ENCODE data around the gene HIF3A.

HIF3A gene

GRCh38 chr19:46330319-46330918 lies 33.6 kb downstream of the HIF3A start:
- no peak for DNase-seq (ENCODE audit: low read depth)

GRCh38 chr19:46337487-46337886 lies 40.6 kb downstream of the HIF3A start:
- DNase-seq (ENCODE audit: low read depth) = no peak

- no peak for DNase-seq (ENCODE audit: low read depth)
Observed at GRCh38 chr19:46339446-46339845, 42.6 kb downstream of the HIF3A start.

GRCh38 chr19:46340051-46340659 lies 43.3 kb downstream of the HIF3A start:
- no peak for DNase-seq (ENCODE audit: low read depth)

- DNase-seq (ENCODE audit: low read depth) = no peak
Observed at GRCh38 chr19:46341937-46342336, 45.1 kb downstream of the HIF3A start.

- no peak for DNase-seq (ENCODE audit: low read depth)
Observed at GRCh38 chr19:46344363-46344762, 47.5 kb downstream of the HIF3A start.

- no peak for DNase-seq (ENCODE audit: low read depth)
Observed at GRCh38 chr19:46345157-46345556, 48.3 kb downstream of the HIF3A start.

- DNase-seq (ENCODE audit: low read depth) = peak; percentile 76
Observed at GRCh38 chr19:46346821-46347571, 50.2 kb downstream of the HIF3A start, which contains the start of gene PPP5C. Gene PPP5C (plus strand): TSS chr19:46347087. CDS start chr19:46347097, 10 bp downstream.

- DNase-seq (ENCODE audit: low read depth) = no peak
Observed at GRCh38 chr19:46347572-46347883, 50.7 kb downstream of the HIF3A start.

- no peak for DNase-seq (ENCODE audit: low read depth)
Observed at GRCh38 chr19:46347985-46348384, 51.1 kb downstream of the HIF3A start.

- no peak for DNase-seq (ENCODE audit: low read depth)
Observed at GRCh38 chr19:46349311-46349993, 52.6 kb downstream of the HIF3A start.

- no peak for DNase-seq (ENCODE audit: low read depth)
Observed at GRCh38 chr19:46350029-46350757, 53.4 kb downstream of the HIF3A start.

GRCh38 chr19:46350758-46351159 lies 53.9 kb downstream of the HIF3A start:
- DNase-seq (ENCODE audit: low read depth) = no peak

GRCh38 chr19:46351241-46352041 lies 54.6 kb downstream of the HIF3A start:
- DNase-seq (ENCODE audit: low read depth) = peak; percentile 42

- DNase-seq (ENCODE audit: low read depth) = no peak
Observed at GRCh38 chr19:46353730-46354528, 57.1 kb downstream of the HIF3A start.

GRCh38 chr19:46355234-46356148 lies 58.6 kb downstream of the HIF3A start:
- no peak for DNase-seq (ENCODE audit: low read depth)

- DNase-seq (ENCODE audit: low read depth) = no peak
Observed at GRCh38 chr19:46356149-46357055, 59.6 kb downstream of the HIF3A start.

GRCh38 chr19:46357846-46358583 lies 61.2 kb downstream of the HIF3A start:
- DNase-seq (ENCODE audit: low read depth) = no peak

All from GM04504 (cell line).